NCI-H146 treated with DMSO at 0.1 percent for 48 hours (cell line): Measurements from ENCODE around the gene P4HB.

Experiments
- DNase-seq: peaks from one replicate; lab custom pipeline; 2025; ENCODE audit not compliant: unreplicated experiment; lab: John Stamatoyannopoulos, UW

P4HB gene

DNA sequence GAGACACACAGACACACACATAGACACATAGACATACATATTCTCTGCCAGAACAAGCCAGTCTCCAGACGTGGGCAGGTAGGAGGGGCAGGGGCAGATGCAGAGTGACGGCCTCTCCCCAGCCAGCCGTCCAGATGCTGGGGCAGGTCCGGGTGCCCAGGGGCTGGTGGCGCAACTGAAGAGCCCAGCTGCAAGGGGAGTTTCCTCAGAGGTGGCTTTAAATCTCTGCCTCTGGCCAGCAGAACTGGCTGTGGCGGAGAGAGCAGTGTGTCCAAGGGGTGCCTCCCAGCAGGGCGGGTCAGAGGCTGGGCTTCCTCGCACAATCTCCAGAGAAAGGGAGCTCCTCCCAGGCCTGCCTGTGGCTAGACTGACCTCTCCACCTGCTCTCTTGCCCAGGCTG, 65.8 kb downstream of the P4HB start:
- peak; percentile 28 for DNase-seq

DNA sequence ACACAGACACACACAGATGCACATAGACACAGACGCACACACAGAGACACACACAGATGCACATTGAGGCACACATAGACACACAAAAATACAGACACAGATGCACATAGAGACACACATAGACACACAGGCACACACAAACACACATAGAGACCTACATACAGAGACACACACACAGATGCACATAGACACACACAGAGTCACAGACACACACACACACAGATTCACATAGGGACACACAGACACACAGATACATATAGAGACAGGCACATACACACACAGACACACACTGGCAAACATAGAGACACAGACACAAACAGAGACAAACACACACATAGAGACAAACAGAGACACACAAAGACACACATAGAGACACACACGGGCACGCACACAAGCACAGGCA, 66.3 kb downstream of the P4HB start:
- DNase-seq, result no peak
